IMR-90 (cell line): ENCODE data around the gene PLD5. TPM values are rescaled to one million over a fixed set of nuclear protein-coding genes. Genes with fewer than 3 reads are reported as not detected.

Experiments
- ATAC-seq: fragments of 200-7000 bp; cut with Tn5 transposase; 2 replicates; pipeline ENCODE4 v1.9.1; 2020; ENCODE audit warnings: low read depth, mild to moderate bottlenecking, moderate library complexity
- BruUV-seq: library from RNA; stranded (reverse); fragments of 400-500 nt; replicated peaks from 2 replicates; lab custom pipeline; 2021; lab: Mats Ljungman, UMichigan
- CTCF ChIA-PET: fragments of 300-600 bp; formaldehyde crosslinking; extraction: SDS; loops from one replicate; lab custom pipeline; 2021; ENCODE audit warnings: antibody characterized with exemption; lab: Yijun Ruan, JAX
- POLR2A ChIA-PET: fragments of 300-600 bp; sonication (Branson Sonifier 250); formaldehyde crosslinking; loops from one replicate; lab custom pipeline; 2022; ENCODE audit warnings: antibody characterized with exemption; ENCODE audit not compliant: unreplicated experiment; lab: Charles Lee
- DNase-seq: peaks from one replicate; pipeline ENCODE4 v3.0.0; 2013
- H2AFZ ChIP-seq: replicated peaks from 2 replicates; pipeline ENCODE3; 2013; ENCODE audit warnings: low read length, mild to moderate bottlenecking; ENCODE audit not compliant: poor library complexity
- H2AK5ac ChIP-seq: 2 replicates; pipeline ENCODE4 v1.6.1; 2013; ENCODE audit warnings: low read depth, low read length, inconsistent platforms
- H2AK9ac ChIP-seq: replicated peaks from 2 replicates; pipeline ENCODE3; 2013; ENCODE audit warnings: mild to moderate bottlenecking, low read depth, low read length, moderate library complexity; ENCODE audit not compliant: poor library complexity
- H2BK120ac ChIP-seq: 2 replicates; pipeline ENCODE4 v1.6.1; 2013; ENCODE audit warnings: low read depth, low read length, inconsistent platforms
- H2BK15ac ChIP-seq: 3 replicates; pipeline ENCODE4 v1.6.1; 2013; ENCODE audit warnings: low read depth, low read length, inconsistent platforms
- H2BK20ac ChIP-seq: 2 replicates; pipeline ENCODE4 v1.6.1; 2013; ENCODE audit warnings: low read depth, mild to moderate bottlenecking, inconsistent platforms, low read length, moderate library complexity
- H2BK5ac ChIP-seq: 2 replicates; pipeline ENCODE4 v1.6.1; 2013; ENCODE audit warnings: mild to moderate bottlenecking, low read depth, low read length, inconsistent platforms; ENCODE audit not compliant: poor library complexity, severe bottlenecking
- H3K14ac ChIP-seq: replicated peaks from 2 replicates; pipeline ENCODE4 v1.6.1; 2013; ENCODE audit warnings: low read depth, low read length, inconsistent platforms
- H3K18ac ChIP-seq: 2 replicates; pipeline ENCODE4 v1.6.1; 2013; ENCODE audit warnings: low read depth, low read length, control low read depth
- H3K23ac ChIP-seq: 2 replicates; pipeline ENCODE4 v1.6.1; 2013; ENCODE audit warnings: low read depth, low read length, inconsistent platforms
- H3K27ac ChIP-seq: 2 replicates; pipeline ENCODE4 v1.5.1; 2013; ENCODE audit warnings: mild to moderate bottlenecking, control low read depth, low read length; ENCODE audit not compliant: insufficient read depth
- H3K27me3 ChIP-seq: 2 replicates; pipeline ENCODE4 v1.6.1; 2013; ENCODE audit warnings: low read length; ENCODE audit not compliant: control insufficient read depth, insufficient read depth
- H3K36me3 ChIP-seq: 2 replicates; pipeline ENCODE4 v1.6.1; 2013; ENCODE audit warnings: low read length, mixed read lengths; ENCODE audit not compliant: control insufficient read depth, insufficient read depth
- H3K4ac ChIP-seq: 2 replicates; pipeline ENCODE4 v1.6.1; 2013; ENCODE audit warnings: low read depth, low read length, inconsistent platforms
- H3K4me1 ChIP-seq: 2 replicates; pipeline ENCODE4 v1.6.1; 2013; ENCODE audit warnings: low read length, mixed read lengths; ENCODE audit not compliant: control insufficient read depth, insufficient read depth
- H3K4me2 ChIP-seq: 2 replicates; pipeline ENCODE4 v1.6.1; 2013; ENCODE audit warnings: low read depth, mild to moderate bottlenecking, control low read depth, low read length, moderate library complexity
- H3K4me3 ChIP-seq: 2 replicates; pipeline ENCODE4 v1.5.1; 2013; ENCODE audit warnings: low read depth, mild to moderate bottlenecking, control low read depth, low read length, moderate library complexity; ENCODE audit not compliant: insufficient read depth
- H3K56ac ChIP-seq: 2 replicates; pipeline ENCODE4 v1.6.1; 2013; ENCODE audit warnings: low read length, inconsistent platforms; ENCODE audit not compliant: insufficient read depth; ENCODE audit errors: extremely low read depth
- H3K79me1 ChIP-seq, 2 experiments: 2 replicates each; pipeline ENCODE4 v1.6.1; 2013; ENCODE audit warnings: low read length in 2 of 2, inconsistent platforms in 1 of 2, low read depth in 1 of 2
- H3K9ac ChIP-seq: 2 replicates; pipeline ENCODE4 v1.6.1; 2013; ENCODE audit warnings: low read depth, low read length, control low read depth
- H3K9me1 ChIP-seq: 2 replicates; pipeline ENCODE4 v1.6.1; 2013; ENCODE audit warnings: low read length, inconsistent platforms; ENCODE audit not compliant: insufficient read depth
- H3K9me3 ChIP-seq: 2 replicates; pipeline ENCODE4 v1.6.1; 2013; ENCODE audit warnings: low read length; ENCODE audit not compliant: control insufficient read depth, insufficient read depth
- H4K20me1 ChIP-seq: 2 replicates; pipeline ENCODE4 v1.6.1; 2013; ENCODE audit warnings: low read length, inconsistent platforms; ENCODE audit not compliant: insufficient read depth
- H4K5ac ChIP-seq: 2 replicates; pipeline ENCODE4 v1.6.1; 2013; ENCODE audit warnings: mild to moderate bottlenecking, low read depth, low read length, control low read depth
- H4K8ac ChIP-seq, 2 experiments: 2 replicates each; pipeline ENCODE4 v1.6.1; 2013; ENCODE audit warnings: low read depth in 2 of 2, low read length in 2 of 2, control low read depth in 1 of 2, inconsistent platforms in 1 of 2
- H4K91ac ChIP-seq: 2 replicates; pipeline ENCODE4 v1.6.1; 2013; ENCODE audit warnings: low read depth, low read length, inconsistent platforms; ENCODE audit not compliant: insufficient read depth
- BHLHE40 ChIP-seq: fragments of 150-350 bp; IDR thresholded peaks from 2 replicates; pipeline ENCODE4 v1.6.1; 2016; ENCODE audit warnings: mild to moderate bottlenecking, low read depth, low read length
- CEBPB ChIP-seq: IDR thresholded peaks from 2 replicates; pipeline ENCODE4 v1.6.1; 2012; ENCODE audit warnings: low read depth, low read length, improper control_type of control experiment
- CHD1 ChIP-seq: IDR thresholded peaks from 2 replicates; pipeline ENCODE4 v1.6.1; 2012; ENCODE audit warnings: low read depth, low read length, improper control_type of control experiment
- FOS ChIP-seq: fragments of 150-350 bp; IDR thresholded peaks from 2 replicates; pipeline ENCODE4 v1.6.1; 2016; ENCODE audit warnings: low read depth, low read length
- MAFK ChIP-seq: IDR thresholded peaks from 2 replicates; pipeline ENCODE4 v1.6.1; 2012; ENCODE audit warnings: low read depth, low read length, improper control_type of control experiment
- MAZ ChIP-seq: IDR thresholded peaks from 2 replicates; pipeline ENCODE4 v1.6.1; 2012; ENCODE audit warnings: low read depth, mild to moderate bottlenecking, low read length, improper control_type of control experiment, moderate library complexity, borderline replicate concordance
- MXI1 ChIP-seq: IDR thresholded peaks from 2 replicates; pipeline ENCODE4 v1.6.1; 2012; ENCODE audit warnings: low read depth, mild to moderate bottlenecking, low read length, moderate library complexity, borderline replicate concordance
- NFE2L2 ChIP-seq: fragments of 150-350 bp; IDR thresholded peaks from 2 replicates; pipeline ENCODE4 v1.6.1; 2016; ENCODE audit warnings: low read depth, mild to moderate bottlenecking, low read length
- POLR2A ChIP-seq: IDR thresholded peaks from 2 replicates; pipeline ENCODE4 v1.6.1; 2012; ENCODE audit warnings: mild to moderate bottlenecking, low read depth, low read length
- RAD21 ChIP-seq: IDR thresholded peaks from 2 replicates; pipeline ENCODE4 v1.6.1; 2012; ENCODE audit warnings: low read length, improper control_type of control experiment
- RCOR1 ChIP-seq: IDR thresholded peaks from 2 replicates; pipeline ENCODE4 v1.6.1; 2012; ENCODE audit warnings: mild to moderate bottlenecking, low read length, improper control_type of control experiment; ENCODE audit not compliant: insufficient replicate concordance
- RFX5 ChIP-seq: IDR thresholded peaks from 2 replicates; pipeline ENCODE4 v1.8.0; 2012; ENCODE audit warnings: low read depth, mild to moderate bottlenecking, low read length, moderate library complexity
- SMC3 ChIP-seq: fragments of 150-350 bp; IDR thresholded peaks from 2 replicates; pipeline ENCODE4 v1.6.1; 2016; ENCODE audit warnings: low read depth, mild to moderate bottlenecking, antibody characterized with exemption, low read length, moderate library complexity
- WGBS, 2 experiments: methylation state at CpG; one replicate each; pipeline versions ENCODE4 v1.1.5 to v1.1.7; 2013; ENCODE audit warnings: missing lambda C conversion rate in 2 of 2; ENCODE audit not compliant: insufficient read length in 1 of 2; ENCODE audit errors: extremely low coverage in 2 of 2; 5-methylcytosine and 5-hydroxymethylcytosine counted together
- dilution Hi-C: fragments of 300-500 bp; cut with HindIII; formaldehyde crosslinking; loops from one replicate; pipeline ENCODE4 v1.14.3; 2018; ENCODE audit warnings: low sequenced_read_pairs; ENCODE audit not compliant: unreplicated experiment
- in situ Hi-C: fragments of 300-500 bp; cut with MboI; formaldehyde crosslinking; loops from 3 replicates; pipeline ENCODE4 v1.14.3; 2019; ENCODE audit warnings: low sequenced_read_pairs, inconsistent platforms, mixed read lengths
- intact Hi-C: fragments of 100-400 bp; cut with micrococcal nuclease; formaldehyde crosslinking; loops from 2 replicates; pipeline ENCODE4 v1.10.0; 2022
- polyA plus RNA-seq, 3 experiments: library from polyadenylated mRNA; depleted of rRNA; stranded (reverse); fragments of >200 nt; gene quantifications; 2 replicates each; pipeline ENCODE4 v1.2.3, GENCODE V29; 2012; ENCODE audit warnings: low replicate concordance in 1 of 3
- total RNA-seq: library from RNA; depleted of rRNA; stranded (reverse); fragments of >200 nt; gene quantifications from 2 replicates; pipeline ENCODE4 v1.2.3, GENCODE V29; 2012
- TF ChIP-seq, protein P1 (sequence below): fragments of 150-350 bp; IDR thresholded peaks from 2 replicates; pipeline ENCODE4 v1.6.1; 2017; ENCODE audit warnings: mild to moderate bottlenecking, antibody characterized with exemption, low read length, low read depth
- TF ChIP-seq, protein P2 (sequence below): fragments of 150-350 bp; IDR thresholded peaks from 2 replicates; pipeline ENCODE4 v1.6.1; 2016; ENCODE audit warnings: low read depth, mild to moderate bottlenecking, low read length, moderate library complexity, borderline replicate concordance
- TF ChIP-seq, protein P3 (sequence below): conservative IDR thresholded peaks from 2 replicates; pipeline ENCODE4 v1.5.1; 2012; ENCODE audit warnings: mild to moderate bottlenecking, low read depth, low read length, improper control_type of control experiment

The PLD5 gene
- total and polyA plus RNA-seq, 2 of the 4 experiments (the other 2 are of a cell fraction): not detected

DNA sequence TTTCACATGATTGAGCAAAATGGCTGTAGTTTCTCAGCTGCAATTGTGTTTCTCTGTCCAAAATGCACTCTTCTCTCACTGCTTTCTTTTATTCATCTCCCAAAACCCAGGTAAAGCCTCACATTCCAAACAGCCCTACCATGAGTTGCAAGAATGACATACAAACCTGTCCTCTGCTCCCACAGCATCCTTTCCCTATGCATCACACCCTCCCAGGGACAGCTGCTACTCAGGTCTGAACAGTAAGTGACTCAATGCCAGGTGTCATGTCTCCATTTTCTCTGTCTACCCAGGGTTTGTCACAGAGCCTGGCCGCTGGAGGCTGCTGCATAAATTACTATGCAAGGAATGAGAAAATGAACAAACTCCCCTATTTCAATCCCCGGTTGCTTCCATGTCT is 118.5 kb downstream of the PLD5 start:
- Histone ChIP-seq H3K9me1 (no peaks in the 10 kb centered on the region), H3K56ac (no peak overlapping the region), H4K91ac (no peak overlapping the region), H3K9me3 (peaks cover 28% of the 10 kb centered on the region), H2AFZ (no peak overlapping the region), H3K23ac (no peak overlapping the region), H3K36me3 (no peaks in the 10 kb centered on the region), H3K9ac (no peak overlapping the region), H2BK120ac (no peak overlapping the region), H3K18ac (no peak overlapping the region), H2BK5ac (no peak overlapping the region), H4K8ac (no peak overlapping the region), H4K5ac (no peak overlapping the region), H3K4me2 (no peak overlapping the region), H2BK20ac (no peak overlapping the region), H2BK15ac (no peak overlapping the region), H2AK5ac (no peak overlapping the region), H3K79me1 (no peaks in the 10 kb centered on the region), H3K4me3 (no peak overlapping the region), H2AK9ac (no peak overlapping the region), H3K4me1 (no peaks in the 10 kb centered on the region), H3K14ac (no peak overlapping the region), H3K27ac (no peak overlapping the region), H4K20me1 (no peaks in the 10 kb centered on the region), H3K27me3 (no peaks in the 10 kb centered on the region), H3K4ac (no peak overlapping the region)
- ATAC-seq (no peak), DNase-seq (no peak)
- intact Hi-C loops (no loop called here), dilution Hi-C loops (no loop called here), in situ Hi-C loops (no loop called here)
- TF ChIP-seq SMC3: no peak
- TF ChIP-seq POLR2A: no peak
- TF ChIP-seq RFX5: no peak
- TF ChIP-seq MAFK: no peak
- TF ChIP-seq CEBPB: no peak
- TF ChIP-seq BHLHE40: no peak
- no peak for TF ChIP-seq MXI1
- TF ChIP-seq, protein P1, sequence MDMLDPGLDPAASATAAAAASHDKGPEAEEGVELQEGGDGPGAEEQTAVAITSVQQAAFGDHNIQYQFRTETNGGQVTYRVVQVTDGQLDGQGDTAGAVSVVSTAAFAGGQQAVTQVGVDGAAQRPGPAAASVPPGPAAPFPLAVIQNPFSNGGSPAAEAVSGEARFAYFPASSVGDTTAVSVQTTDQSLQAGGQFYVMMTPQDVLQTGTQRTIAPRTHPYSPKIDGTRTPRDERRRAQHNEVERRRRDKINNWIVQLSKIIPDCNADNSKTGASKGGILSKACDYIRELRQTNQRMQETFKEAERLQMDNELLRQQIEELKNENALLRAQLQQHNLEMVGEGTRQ: no peak
- TF ChIP-seq, protein P2, sequence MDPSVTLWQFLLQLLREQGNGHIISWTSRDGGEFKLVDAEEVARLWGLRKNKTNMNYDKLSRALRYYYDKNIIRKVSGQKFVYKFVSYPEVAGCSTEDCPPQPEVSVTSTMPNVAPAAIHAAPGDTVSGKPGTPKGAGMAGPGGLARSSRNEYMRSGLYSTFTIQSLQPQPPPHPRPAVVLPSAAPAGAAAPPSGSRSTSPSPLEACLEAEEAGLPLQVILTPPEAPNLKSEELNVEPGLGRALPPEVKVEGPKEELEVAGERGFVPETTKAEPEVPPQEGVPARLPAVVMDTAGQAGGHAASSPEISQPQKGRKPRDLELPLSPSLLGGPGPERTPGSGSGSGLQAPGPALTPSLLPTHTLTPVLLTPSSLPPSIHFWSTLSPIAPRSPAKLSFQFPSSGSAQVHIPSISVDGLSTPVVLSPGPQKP: no peak
- no peak for TF ChIP-seq RCOR1
- TF ChIP-seq RAD21: no peak
- TF ChIP-seq FOS: no peak
- TF ChIP-seq, protein P3, sequence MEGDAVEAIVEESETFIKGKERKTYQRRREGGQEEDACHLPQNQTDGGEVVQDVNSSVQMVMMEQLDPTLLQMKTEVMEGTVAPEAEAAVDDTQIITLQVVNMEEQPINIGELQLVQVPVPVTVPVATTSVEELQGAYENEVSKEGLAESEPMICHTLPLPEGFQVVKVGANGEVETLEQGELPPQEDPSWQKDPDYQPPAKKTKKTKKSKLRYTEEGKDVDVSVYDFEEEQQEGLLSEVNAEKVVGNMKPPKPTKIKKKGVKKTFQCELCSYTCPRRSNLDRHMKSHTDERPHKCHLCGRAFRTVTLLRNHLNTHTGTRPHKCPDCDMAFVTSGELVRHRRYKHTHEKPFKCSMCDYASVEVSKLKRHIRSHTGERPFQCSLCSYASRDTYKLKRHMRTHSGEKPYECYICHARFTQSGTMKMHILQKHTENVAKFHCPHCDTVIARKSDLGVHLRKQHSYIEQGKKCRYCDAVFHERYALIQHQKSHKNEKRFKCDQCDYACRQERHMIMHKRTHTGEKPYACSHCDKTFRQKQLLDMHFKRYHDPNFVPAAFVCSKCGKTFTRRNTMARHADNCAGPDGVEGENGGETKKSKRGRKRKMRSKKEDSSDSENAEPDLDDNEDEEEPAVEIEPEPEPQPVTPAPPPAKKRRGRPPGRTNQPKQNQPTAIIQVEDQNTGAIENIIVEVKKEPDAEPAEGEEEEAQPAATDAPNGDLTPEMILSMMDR: no peak
- TF ChIP-seq NFE2L2: no peak
- TF ChIP-seq CHD1: no peak
- TF ChIP-seq MAZ: no peak
- no CpG with 5 or more reads among the region's 2 CpGs for WGBS, 2 experiments
- CTCF ChIA-PET: no interaction called here
- POLR2A ChIA-PET: no interaction called here
- no TSS peak for BruUV-seq
